ENCODE results near the gene CEP70. TPM values are rescaled to one million over a fixed set of nuclear protein-coding genes. Genes with fewer than 3 reads are reported as not detected.
A peak's percentile ranks its signal among the peaks of the same experiment; 100 is the strongest.
"Not testable (repeated sequence)": the region's sequence is repeated elsewhere in the genome, so short reads cannot be mapped to it uniquely, and the experiment has no call there.

The CEP70 gene
- polyA plus RNA-seq, 3 donors = 0.11 TPM; not detected in 2

GRCh38 chr3:138484672-138485071 lies 109.4 kb downstream of the CEP70 start:
- H3K27me3 ChIP-seq (ENCODE audit: control insufficient read depth in 2 of 2, insufficient read depth in 2 of 2, low read length in 2 of 2); H3K79me2 ChIP-seq (ENCODE audit: insufficient read depth, low read length); H3K4me2 ChIP-seq (replicated peaks; ENCODE audit: extremely low read depth, low read length, poor library complexity, severe bottlenecking); H3K4me3 Mint-ChIP-seq; H3K4me3 ChIP-seq (replicated peaks in 1 of 3; ENCODE audit: low read depth in 2 of 3, low read length in 3 of 3); H2AFZ ChIP-seq (ENCODE audit: insufficient read depth, low read depth, low read length, poor library complexity, severe bottlenecking); H3K27ac ChIP-seq (ENCODE audit: low read depth in 1 of 2, low read length in 2 of 2); H3K27ac Mint-ChIP-seq; H3K36me3 ChIP-seq (replicated peaks in 1 of 2; ENCODE audit: control insufficient read depth in 1 of 2, insufficient read depth in 2 of 2, low read length in 2 of 2); H3K9ac ChIP-seq (ENCODE audit: insufficient read depth, low read length, poor library complexity, severe bottlenecking); H3K27me3 Mint-ChIP-seq (ENCODE audit: low read depth in 3 of 3); H3K36me3 Mint-ChIP-seq; H3K4me1 ChIP-seq (ENCODE audit: control insufficient read depth in 1 of 2, insufficient read depth in 2 of 2, low read length in 2 of 2); intact Hi-C loops (cut with micrococcal nuclease); DNase-seq; H4K20me1 ChIP-seq (ENCODE audit: insufficient read depth, low read length); H3K4me1 Mint-ChIP-seq: not testable (repeated sequence)
- peaks cover 32 to 45% (median 40%) of the 10 kb centered on the region in 7 donors for H3K9me3 Mint-ChIP-seq
- H3K9me3 ChIP-seq (replicated peaks in 1 of 2; ENCODE audit: control insufficient read depth in 1 of 2, insufficient read depth in 1 of 2, low read length in 2 of 2) = peaks cover 22 to 30% of the 10 kb centered on the region in 2 donors
- WGBS (ENCODE audit: insufficient coverage) = 98% methylated on average over 7 of the region's 17 CpGs

GRCh38 chr3:138479438-138479863 lies 114.6 kb downstream of the CEP70 start:
- no peak overlapping the region for H3K27ac ChIP-seq (ENCODE audit: low read depth in 1 of 2, low read length in 2 of 2)
- no peaks in the 10 kb centered on the region for H3K79me2 ChIP-seq (ENCODE audit: insufficient read depth, low read length)
- no CpG with 5 or more reads among the region's 4 CpGs for WGBS (ENCODE audit: insufficient coverage)
- TF ChIP-seq CTCF (IDR thresholded peaks at IDR 0.05) = peak; percentile 87
- no peak overlapping the region for H3K4me3 ChIP-seq (replicated peaks in 1 of 3; ENCODE audit: low read depth in 2 of 3, low read length in 3 of 3)
- Mint-ChIP-seq H3K27me3 (ENCODE audit: low read depth in 3 of 3) (peaks cover 1 to 2% (median 2%) of the 10 kb centered on the region in 3 donors), H3K9me3 (peaks cover 0 to 1% (median 0%) of the 10 kb centered on the region in 7 donors), H3K36me3 (no peaks in the 10 kb centered on the region), H3K27ac (no peak overlapping the region), H3K4me1 (peaks cover 8% of the 10 kb centered on the region), H3K4me3 (no peak overlapping the region)
- H3K9ac ChIP-seq (ENCODE audit: insufficient read depth, low read length, poor library complexity, severe bottlenecking) = no peak overlapping the region
- H3K9me3 ChIP-seq (replicated peaks in 1 of 2; ENCODE audit: control insufficient read depth in 1 of 2, insufficient read depth in 1 of 2, low read length in 2 of 2) = no peaks in the 10 kb centered on the region
- peak; percentile 9 to 34 (median 23) for DNase-seq
- H4K20me1 ChIP-seq (ENCODE audit: insufficient read depth, low read length) = no peaks in the 10 kb centered on the region
- H3K36me3 ChIP-seq (replicated peaks in 1 of 2; ENCODE audit: control insufficient read depth in 1 of 2, insufficient read depth in 2 of 2, low read length in 2 of 2) = no peaks in the 10 kb centered on the region
- no peak overlapping the region for H3K4me2 ChIP-seq (replicated peaks; ENCODE audit: extremely low read depth, low read length, poor library complexity, severe bottlenecking)
- H3K4me1 ChIP-seq (ENCODE audit: control insufficient read depth in 1 of 2, insufficient read depth in 2 of 2, low read length in 2 of 2) = no peaks in the 10 kb centered on the region
- no peaks in the 10 kb centered on the region for H3K27me3 ChIP-seq (ENCODE audit: control insufficient read depth in 2 of 2, insufficient read depth in 2 of 2, low read length in 2 of 2)
- intact Hi-C loops (cut with micrococcal nuclease) = loop anchor here in 1 of 2 donors (10.0 kb wide), 1 partner anchor 445 kb away; no protein-coding TSS in a partner anchor
- H2AFZ ChIP-seq (ENCODE audit: insufficient read depth, low read depth, low read length, poor library complexity, severe bottlenecking) = peak overlapping the region; percentile 36
